Neural cell (in vitro differentiated cells): Measurements from ENCODE around the gene ZNF764. TPM values are rescaled to one million over a fixed set of nuclear protein-coding genes. Genes with fewer than 3 reads are reported as not detected.
A peak's percentile ranks its signal among the peaks of the same experiment; 100 is the strongest.

ENCODE experiments used
- H2AFZ ChIP-seq: fragments of 200-600, 300-800 bp; sonication (generic), shearing (Covaris generic); 2 replicates; pipeline ENCODE4 v1.6.0; 2014; ENCODE audit warnings: low read depth, mild to moderate bottlenecking, antibody characterized with exemption, low read length, moderate library complexity
- H3F3A ChIP-seq: fragments of 200-600 bp; shearing (Covaris generic); 2 replicates; pipeline ENCODE4 v1.6.1; 2016; ENCODE audit warnings: mild to moderate bottlenecking, moderate library complexity, mixed read lengths, antibody characterized with exemption, low read length; ENCODE audit not compliant: insufficient read depth, poor library complexity, severe bottlenecking
- H3K27ac ChIP-seq: fragments of 200-600, 300-800 bp; sonication (generic), shearing (Covaris generic); 2 replicates; pipeline ENCODE4 v1.5.1; 2014; ENCODE audit warnings: mild to moderate bottlenecking, low read length, moderate library complexity
- H3K27me3 ChIP-seq: fragments of 300-800, 200-600 bp; sonication (generic), shearing (Covaris generic); 2 replicates; pipeline ENCODE4 v1.6.0; 2014; ENCODE audit warnings: mild to moderate bottlenecking, low read depth, low read length, moderate library complexity; ENCODE audit not compliant: insufficient read depth
- H3K36me3 ChIP-seq: fragments of 300-800, 200-600 bp; sonication (generic), shearing (Covaris generic); 2 replicates; pipeline ENCODE4 v1.5.1; 2014; ENCODE audit warnings: mild to moderate bottlenecking, antibody characterized with exemption, low read length, moderate library complexity; ENCODE audit not compliant: insufficient read depth
- H3K4me2 ChIP-seq: fragments of 300-800, 200-600 bp; sonication (generic), shearing (Covaris generic); 2 replicates; pipeline ENCODE4 v1.6.0; 2014; ENCODE audit warnings: mild to moderate bottlenecking, low read length
- H3K4me3 ChIP-seq: fragments of 300-800, 200-600 bp; sonication (generic), shearing (Covaris generic); 2 replicates; pipeline ENCODE4 v1.5.1; 2014; ENCODE audit warnings: mild to moderate bottlenecking, low read length, moderate library complexity
- H3K79me2 ChIP-seq: fragments of 200-600 bp; shearing (Covaris generic); replicated peaks from 2 replicates; pipeline ENCODE4 v1.6.0; 2014; ENCODE audit warnings: mild to moderate bottlenecking, low read length, moderate library complexity; ENCODE audit not compliant: insufficient read depth
- H3K9ac ChIP-seq: fragments of 300-800, 200-600 bp; sonication (generic), shearing (Covaris generic); 2 replicates; pipeline ENCODE4 v1.6.1; 2016; ENCODE audit warnings: mild to moderate bottlenecking, low read length, mixed read lengths
- H3K9me2 ChIP-seq: fragments of 200-600 bp; shearing (Covaris generic); 2 replicates; pipeline ENCODE4 v1.6.1; 2016; ENCODE audit warnings: mild to moderate bottlenecking, low read length, mixed read lengths; ENCODE audit not compliant: insufficient read depth
- H3K9me3 ChIP-seq: fragments of 200-600, 300-800 bp; sonication (generic), shearing (Covaris generic); 2 replicates; pipeline ENCODE4 v1.6.1; 2016; ENCODE audit warnings: mild to moderate bottlenecking, mixed run types, low read length, moderate library complexity, mixed read lengths
- H4K20me1 ChIP-seq: fragments of 200-600 bp; shearing (Covaris generic); 2 replicates; pipeline ENCODE4 v1.6.1; 2016; ENCODE audit warnings: mild to moderate bottlenecking, mixed run types; ENCODE audit not compliant: insufficient read depth
- EP300 ChIP-seq: fragments of 450-650 bp; conservative IDR thresholded peaks from 2 replicates; pipeline ENCODE4 v1.6.1; 2014; ENCODE audit warnings: antibody characterized with exemption, mild to moderate bottlenecking, moderate library complexity; ENCODE audit not compliant: poor library complexity, severe bottlenecking
- EZH2 ChIP-seq: fragments of 200-600, 300-800 bp; shearing (Covaris generic), sonication (generic); IDR thresholded peaks from 2 replicates; pipeline ENCODE4 v1.6.1; 2014; ENCODE audit warnings: antibody characterized with exemption, low read length, borderline replicate concordance, mild to moderate bottlenecking; ENCODE audit not compliant: insufficient read depth, poor library complexity, severe bottlenecking
- MXI1 ChIP-seq: fragments of 450-650 bp; conservative IDR thresholded peaks from 2 replicates; pipeline ENCODE4 v1.6.1; 2014; ENCODE audit warnings: antibody characterized with exemption, mild to moderate bottlenecking; ENCODE audit not compliant: poor library complexity, severe bottlenecking
- POLR2AphosphoS5 ChIP-seq: IDR thresholded peaks from 2 replicates; pipeline ENCODE4 v1.6.1; 2012
- RAD21 ChIP-seq: fragments of 450-650 bp; conservative IDR thresholded peaks from 2 replicates; pipeline ENCODE4 v1.6.1; 2014; ENCODE audit warnings: antibody characterized with exemption, mild to moderate bottlenecking, moderate library complexity
- SMC3 ChIP-seq: fragments of 450-650 bp; conservative IDR thresholded peaks from 2 replicates; pipeline ENCODE4 v1.6.1; 2014; ENCODE audit warnings: antibody characterized with exemption, mild to moderate bottlenecking, moderate library complexity; ENCODE audit not compliant: poor library complexity
- TAF1 ChIP-seq: IDR thresholded peaks from 2 replicates; pipeline ENCODE4 v1.6.1; 2012; ENCODE audit warnings: low read depth
- polyA plus RNA-seq: library from polyadenylated mRNA; depleted of rRNA; stranded (reverse); fragments of >200 nt; gene quantifications from 2 replicates; pipeline ENCODE4 v1.2.3, GENCODE V29; 2014
- TF ChIP-seq, protein P1 (sequence below): IDR thresholded peaks from 2 replicates; pipeline ENCODE4 v1.6.1; 2012; ENCODE audit warnings: borderline replicate concordance
- TF ChIP-seq, protein P2 (sequence below): fragments of 450-650 bp; IDR thresholded peaks from 2 replicates; pipeline ENCODE4 v1.5.1; 2014; ENCODE audit warnings: antibody characterized with exemption, mild to moderate bottlenecking, moderate library complexity; ENCODE audit not compliant: poor library complexity, severe bottlenecking

Gene ZNF764
- polyA plus RNA-seq, 1 donor from 2014 or later = 10.5 TPM

GRCh38 chr16:30585400-30586191 is 27.4 kb upstream of the ZNF764 start, which contains the start of gene ZNF785:
ZNF785 (minus strand) TSS chr16:30585697; CDS start chr16:30585611, 86 bp downstream.
- Histone ChIP-seq H3K27me3 (no peaks in the 10 kb centered on the region), H3K9me3 (no peaks in the 10 kb centered on the region), H3K36me3 (no peaks in the 10 kb centered on the region), H3K27ac (peak within 1 kb of the TSS; percentile 89), H3K9me2 (no peaks in the 10 kb centered on the region), H3F3A (no peaks in the 10 kb centered on the region), H3K9ac (peak within 1 kb of the TSS; percentile 88), H3K4me3 (peak within 1 kb of the TSS; percentile 78), H4K20me1 (no peaks in the 10 kb centered on the region), H3K79me2 (no peaks in the 10 kb centered on the region), H3K4me2 (peak within 1 kb of the TSS; percentile 57), H2AFZ (peak within 1 kb of the TSS; percentile 78)
- TF ChIP-seq EZH2 (no peak), TAF1 (peak; percentile 64), MXI1 (peak; percentile 98), SMC3 (peak; percentile 65), EP300 (peak; percentile 43), RAD21 (peak; percentile 63), POLR2AphosphoS5 (peak; percentile 63)
- TF ChIP-seq, protein P1, sequence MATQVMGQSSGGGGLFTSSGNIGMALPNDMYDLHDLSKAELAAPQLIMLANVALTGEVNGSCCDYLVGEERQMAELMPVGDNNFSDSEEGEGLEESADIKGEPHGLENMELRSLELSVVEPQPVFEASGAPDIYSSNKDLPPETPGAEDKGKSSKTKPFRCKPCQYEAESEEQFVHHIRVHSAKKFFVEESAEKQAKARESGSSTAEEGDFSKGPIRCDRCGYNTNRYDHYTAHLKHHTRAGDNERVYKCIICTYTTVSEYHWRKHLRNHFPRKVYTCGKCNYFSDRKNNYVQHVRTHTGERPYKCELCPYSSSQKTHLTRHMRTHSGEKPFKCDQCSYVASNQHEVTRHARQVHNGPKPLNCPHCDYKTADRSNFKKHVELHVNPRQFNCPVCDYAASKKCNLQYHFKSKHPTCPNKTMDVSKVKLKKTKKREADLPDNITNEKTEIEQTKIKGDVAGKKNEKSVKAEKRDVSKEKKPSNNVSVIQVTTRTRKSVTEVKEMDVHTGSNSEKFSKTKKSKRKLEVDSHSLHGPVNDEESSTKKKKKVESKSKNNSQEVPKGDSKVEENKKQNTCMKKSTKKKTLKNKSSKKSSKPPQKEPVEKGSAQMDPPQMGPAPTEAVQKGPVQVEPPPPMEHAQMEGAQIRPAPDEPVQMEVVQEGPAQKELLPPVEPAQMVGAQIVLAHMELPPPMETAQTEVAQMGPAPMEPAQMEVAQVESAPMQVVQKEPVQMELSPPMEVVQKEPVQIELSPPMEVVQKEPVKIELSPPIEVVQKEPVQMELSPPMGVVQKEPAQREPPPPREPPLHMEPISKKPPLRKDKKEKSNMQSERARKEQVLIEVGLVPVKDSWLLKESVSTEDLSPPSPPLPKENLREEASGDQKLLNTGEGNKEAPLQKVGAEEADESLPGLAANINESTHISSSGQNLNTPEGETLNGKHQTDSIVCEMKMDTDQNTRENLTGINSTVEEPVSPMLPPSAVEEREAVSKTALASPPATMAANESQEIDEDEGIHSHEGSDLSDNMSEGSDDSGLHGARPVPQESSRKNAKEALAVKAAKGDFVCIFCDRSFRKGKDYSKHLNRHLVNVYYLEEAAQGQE = no peak
- TF ChIP-seq, protein P2, sequence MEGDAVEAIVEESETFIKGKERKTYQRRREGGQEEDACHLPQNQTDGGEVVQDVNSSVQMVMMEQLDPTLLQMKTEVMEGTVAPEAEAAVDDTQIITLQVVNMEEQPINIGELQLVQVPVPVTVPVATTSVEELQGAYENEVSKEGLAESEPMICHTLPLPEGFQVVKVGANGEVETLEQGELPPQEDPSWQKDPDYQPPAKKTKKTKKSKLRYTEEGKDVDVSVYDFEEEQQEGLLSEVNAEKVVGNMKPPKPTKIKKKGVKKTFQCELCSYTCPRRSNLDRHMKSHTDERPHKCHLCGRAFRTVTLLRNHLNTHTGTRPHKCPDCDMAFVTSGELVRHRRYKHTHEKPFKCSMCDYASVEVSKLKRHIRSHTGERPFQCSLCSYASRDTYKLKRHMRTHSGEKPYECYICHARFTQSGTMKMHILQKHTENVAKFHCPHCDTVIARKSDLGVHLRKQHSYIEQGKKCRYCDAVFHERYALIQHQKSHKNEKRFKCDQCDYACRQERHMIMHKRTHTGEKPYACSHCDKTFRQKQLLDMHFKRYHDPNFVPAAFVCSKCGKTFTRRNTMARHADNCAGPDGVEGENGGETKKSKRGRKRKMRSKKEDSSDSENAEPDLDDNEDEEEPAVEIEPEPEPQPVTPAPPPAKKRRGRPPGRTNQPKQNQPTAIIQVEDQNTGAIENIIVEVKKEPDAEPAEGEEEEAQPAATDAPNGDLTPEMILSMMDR = peak; percentile 63

DNA sequence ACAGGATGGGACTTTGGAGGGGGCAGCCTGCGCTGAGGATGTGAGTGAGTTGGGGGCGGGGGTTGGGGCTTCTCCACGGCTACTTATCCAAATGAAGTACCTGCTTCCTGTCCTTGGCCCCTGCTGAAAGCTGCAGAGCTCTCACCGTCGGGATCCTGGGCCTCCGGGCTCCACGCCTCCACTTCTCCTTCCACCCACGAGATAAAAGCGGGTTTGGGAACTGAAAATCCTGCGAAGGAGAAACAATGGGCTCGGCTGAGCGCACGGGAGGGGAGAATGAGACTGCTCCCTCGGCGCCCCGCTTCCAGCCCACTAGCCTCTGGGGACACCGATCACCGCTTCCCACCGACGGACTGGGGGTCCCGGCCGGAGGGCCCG is 26.8 kb upstream of the ZNF764 start:
- Histone ChIP-seq H3K9me3 (no peaks in the 10 kb centered on the region), H4K20me1 (no peaks in the 10 kb centered on the region), H3F3A (no peaks in the 10 kb centered on the region), H3K27me3 (no peaks in the 10 kb centered on the region), H3K4me2 (peak overlapping the region; percentile 35), H3K79me2 (no peaks in the 10 kb centered on the region), H2AFZ (peak overlapping the region; percentile 76), H3K4me3 (peak overlapping the region; percentile 78), H3K27ac (peak overlapping the region; percentile 89), H3K9me2 (no peaks in the 10 kb centered on the region), H3K36me3 (no peaks in the 10 kb centered on the region), H3K9ac (peak overlapping the region; percentile 88)
- TF ChIP-seq TAF1 (peak; percentile 55), MXI1 (no peak), EZH2 (no peak)
